GM18498 (cell line): ENCODE data around the gene HACL1.

Experiments
- ATAC-seq: cut with Tn5 transposase; IDR thresholded peaks from one replicate; pipeline ENCODE4 v1.9.1; 2021; ENCODE audit warnings: mild to moderate bottlenecking, moderate library complexity; ENCODE audit not compliant: unreplicated experiment

Gene HACL1

GRCh38 chr3:15531346-15531745 lies 70.0 kb downstream of the HACL1 start:
- ATAC-seq: no peak

GRCh38 chr3:15528854-15529537 lies 72.4 kb downstream of the HACL1 start:
- no peak for ATAC-seq

- no peak for ATAC-seq
These were observed 74.3 kb downstream of the HACL1 start for GRCh38 chr3:15527031-15527459.

- ATAC-seq: no peak
These were observed 75.6 kb downstream of the HACL1 start for GRCh38 chr3:15525790-15526189.

- no peak for ATAC-seq
These were observed 77.5 kb downstream of the HACL1 start for GRCh38 chr3:15523660-15524417.

- ATAC-seq: no peak
These were observed 79.4 kb downstream of the HACL1 start for GRCh38 chr3:15522016-15522415.

- no peak for ATAC-seq
These were observed 79.8 kb downstream of the HACL1 start, which contains the start of gene COLQ for GRCh38 chr3:15521573-15521965. Gene COLQ, minus strand, starts transcription at chr3:15521706. Its CDS starts 81 bp downstream, at chr3:15521625.

- ATAC-seq: no peak
These were observed 80.4 kb downstream of the HACL1 start for GRCh38 chr3:15520804-15521572.

GRCh38 chr3:15520185-15520584 lies 81.2 kb downstream of the HACL1 start:
- no peak for ATAC-seq

GRCh38 chr3:15519096-15519495 lies 82.3 kb downstream of the HACL1 start:
- ATAC-seq: no peak

- ATAC-seq: no peak
These were observed 86.6 kb downstream of the HACL1 start for GRCh38 chr3:15514663-15515340.

- no peak for ATAC-seq
These were observed 87.3 kb downstream of the HACL1 start for GRCh38 chr3:15513810-15514662.

GRCh38 chr3:15513116-15513515 lies 88.3 kb downstream of the HACL1 start:
- ATAC-seq: no peak

- ATAC-seq: no peak
These were observed 89.2 kb downstream of the HACL1 start for GRCh38 chr3:15512166-15512565.

- no peak for ATAC-seq
These were observed 90.2 kb downstream of the HACL1 start for GRCh38 chr3:15511156-15511555.
